NCI-H2081 treated with DMSO at 0.1 percent for 48 hours (cell line): ENCODE data around the gene PVALEF.

Experiments
- DNase-seq: peaks from one replicate; lab custom pipeline; 2025; lab: John Stamatoyannopoulos, UW

The PVALEF gene

GRCh38 chr17:81161972-81162371, 3.3 kb upstream of the PVALEF start:
- DNase-seq = no peak

GRCh38 chr17:81162491-81162890, 2.8 kb upstream of the PVALEF start:
- DNase-seq = no peak

- no peak for DNase-seq
Measured at GRCh38 chr17:81163051-81163695, 2.1 kb upstream of the PVALEF start.

GRCh38 chr17:81163703-81164370, 1.5 kb upstream of the PVALEF start:
- DNase-seq = no peak

- DNase-seq = peak; percentile 28
Measured at GRCh38 chr17:81164371-81165245, 699 bp upstream of the PVALEF start.

GRCh38 chr17:81166033-81166492, 756 bp downstream of the PVALEF start, which contains the start of gene AATK:
AATK (minus strand) TSS chr17:81166221; CDS start chr17:81165992, 229 bp downstream.
- DNase-seq = no peak

- no peak for DNase-seq
Measured at GRCh38 chr17:81167194-81167524, 1.9 kb downstream of the PVALEF start.

GRCh38 chr17:81167638-81168037, 2.3 kb downstream of the PVALEF start:
- DNase-seq = no peak

GRCh38 chr17:81169870-81170309, 4.6 kb downstream of the PVALEF start:
- DNase-seq = no peak

- DNase-seq = no peak
Measured at GRCh38 chr17:81170727-81171494, 5.6 kb downstream of the PVALEF start.

- no peak for DNase-seq
Measured at GRCh38 chr17:81171941-81172340, 6.6 kb downstream of the PVALEF start.

- DNase-seq = no peak
Measured at GRCh38 chr17:81173052-81173761, 7.9 kb downstream of the PVALEF start.

GRCh38 chr17:81173762-81174155, 8.5 kb downstream of the PVALEF start:
- no peak for DNase-seq

GRCh38 chr17:81176666-81177065, 11.4 kb downstream of the PVALEF start:
- no peak for DNase-seq

- no peak for DNase-seq
Measured at GRCh38 chr17:81178136-81179091, 13.1 kb downstream of the PVALEF start.

- no peak for DNase-seq
Measured at GRCh38 chr17:81179220-81179619, 13.9 kb downstream of the PVALEF start.

- no peak for DNase-seq
Measured at GRCh38 chr17:81179861-81180260, 14.6 kb downstream of the PVALEF start.

- no peak for DNase-seq
Measured at GRCh38 chr17:81180836-81181810, 15.8 kb downstream of the PVALEF start.

GRCh38 chr17:81181811-81182185, 16.5 kb downstream of the PVALEF start:
- DNase-seq = no peak
